Neural progenitor cell (in vitro differentiated cells): Measurements from ENCODE around the gene PRRT1B. TPM values are rescaled to one million over a fixed set of nuclear protein-coding genes. Genes with fewer than 3 reads are reported as not detected.

Source experiments
- DNase-seq: peaks from one replicate; pipeline ENCODE4 v3.0.0-alpha.2; 2016; ENCODE audit warnings: low spot score
- H2AFZ ChIP-seq: fragments of 200-600 bp; sonication (generic); replicated peaks from 2 replicates; pipeline ENCODE4 v1.6.1; 2016; ENCODE audit warnings: antibody characterized with exemption
- H3F3A ChIP-seq: fragments of 200-600 bp; sonication (generic); 2 replicates; pipeline ENCODE4 v1.6.1; 2016; ENCODE audit warnings: antibody characterized with exemption, low read depth
- H3K27ac ChIP-seq: fragments of 200-600 bp; sonication (generic); 2 replicates; pipeline ENCODE4 v1.5.1; 2016; ENCODE audit warnings: mild to moderate bottlenecking
- H3K27me3 ChIP-seq: fragments of 200-600 bp; sonication (generic); 2 replicates; pipeline ENCODE4 v1.6.1; 2016; ENCODE audit warnings: mild to moderate bottlenecking, moderate library complexity
- H3K36me3 ChIP-seq: fragments of 200-600 bp; sonication (generic); 2 replicates; pipeline ENCODE4 v1.5.1; 2016
- H3K4me1 ChIP-seq: fragments of 200-600 bp; sonication (generic); 2 replicates; pipeline ENCODE4 v1.6.1; 2016; ENCODE audit warnings: mixed run types
- H3K4me2 ChIP-seq: fragments of 200-600 bp; sonication (generic); 2 replicates; pipeline ENCODE4 v1.6.1; 2016
- H3K4me3 ChIP-seq: fragments of 200-600 bp; sonication (generic); 2 replicates; pipeline ENCODE4 v1.5.1; 2016
- H3K79me2 ChIP-seq: fragments of 200-600 bp; sonication (generic); 2 replicates; pipeline ENCODE4 v1.6.1; 2016; ENCODE audit warnings: low read depth
- H3K9ac ChIP-seq: fragments of 200-600 bp; sonication (generic); 2 replicates; pipeline ENCODE4 v1.6.1; 2016
- H3K9me3 ChIP-seq: fragments of 200-600 bp; sonication (generic); 2 replicates; pipeline ENCODE4 v1.5.1; 2016; ENCODE audit warnings: low read depth
- H4K20me1 ChIP-seq: fragments of 200-600 bp; sonication (generic); 2 replicates; pipeline ENCODE4 v1.6.1; 2016; ENCODE audit warnings: low read depth
- H3K27ac Mint-ChIP-seq: 3 replicates; pipeline ENCODE4 v1.8.0; 2021; ENCODE audit warnings: mixed read lengths
- H3K27me3 Mint-ChIP-seq: 2 replicates; pipeline ENCODE4 v1.8.0; 2022; ENCODE audit warnings: low read depth, mild to moderate bottlenecking, inconsistent platforms, moderate library complexity, mixed read lengths; ENCODE audit not compliant: insufficient read depth
- H3K36me3 Mint-ChIP-seq: 3 replicates; pipeline ENCODE4 v1.8.0; 2021; ENCODE audit warnings: mixed read lengths
- H3K4me1 Mint-ChIP-seq: 3 replicates; pipeline ENCODE4 v1.8.0; 2021; ENCODE audit warnings: mixed read lengths
- H3K4me3 Mint-ChIP-seq: 3 replicates; pipeline ENCODE4 v1.8.0; 2021; ENCODE audit warnings: mild to moderate bottlenecking, moderate library complexity, mixed read lengths
- H3K9me3 Mint-ChIP-seq: 3 replicates; pipeline ENCODE4 v1.8.0; 2020; ENCODE audit warnings: mixed read lengths
- CTCF ChIP-seq: fragments of 200-600 bp; sonication (generic); IDR thresholded peaks from 2 replicates; pipeline ENCODE4 v1.5.1; 2017; ENCODE audit warnings: antibody characterized with exemption, mild to moderate bottlenecking
- EZH2 ChIP-seq: fragments of 200-600 bp; sonication (generic); IDR thresholded peaks from 2 replicates; pipeline ENCODE4 v1.6.1; 2017; ENCODE audit warnings: antibody characterized with exemption, mild to moderate bottlenecking, moderate library complexity
- EZH2phosphoT487 ChIP-seq: fragments of 200-600 bp; sonication (generic); IDR thresholded peaks from 2 replicates; pipeline ENCODE4 v1.6.1; 2017; ENCODE audit warnings: antibody characterized with exemption
- total RNA-seq: library from RNA; depleted of rRNA; stranded (reverse); fragments of >200 nt; gene quantifications from 2 replicates; pipeline ENCODE4 v1.2.3, GENCODE V29; 2015; ENCODE audit warnings: low replicate concordance

The PRRT1B gene
- total RNA-seq, 1 donor from 2014 or later = not detected

GRCh38 chr9:131499254-131499767 is 46.0 kb upstream of the PRRT1B start:
- peaks cover 7% of the 10 kb centered on the region for H3K36me3 ChIP-seq

DNA sequence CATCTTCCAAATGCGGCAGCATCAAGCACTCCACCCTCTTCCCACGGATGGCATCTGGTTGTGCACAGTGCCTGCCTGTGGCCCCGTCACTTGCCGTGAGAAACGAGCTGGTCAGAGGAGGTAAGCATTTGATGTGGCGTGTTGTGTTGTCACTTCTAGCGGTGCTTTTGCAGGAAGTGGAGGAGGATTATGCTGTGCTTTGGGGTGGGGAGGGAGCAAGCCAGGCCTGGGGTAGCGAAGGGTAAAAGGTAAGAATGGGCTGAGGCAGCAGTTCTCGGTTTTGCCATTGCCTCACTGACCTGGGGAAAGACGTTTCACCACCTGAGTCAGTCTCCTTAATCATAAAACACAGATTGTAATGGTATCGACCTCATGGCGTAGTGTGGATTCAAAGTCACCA is 44.9 kb upstream of the PRRT1B start:
- H3K9ac ChIP-seq = no peak overlapping the region
- Mint-ChIP-seq H3K36me3 (peaks cover 23% of the 10 kb centered on the region), H3K27ac (no peak overlapping the region), H3K9me3 (no peaks in the 10 kb centered on the region), H3K27me3 (peaks cover 25% of the 10 kb centered on the region), H3K4me1 (peaks cover 28% of the 10 kb centered on the region), H3K4me3 (no peak overlapping the region)
- peak overlapping the region; percentile 54 for H3K27ac ChIP-seq
- no peaks in the 10 kb centered on the region for H3K4me1 ChIP-seq
- peaks cover 7% of the 10 kb centered on the region for H3K36me3 ChIP-seq
- H2AFZ ChIP-seq = no peak overlapping the region
- H3K9me3 ChIP-seq = no peaks in the 10 kb centered on the region
- TF ChIP-seq EZH2phosphoT487 (no peak), EZH2 (no peak), CTCF (no peak)
- H3F3A ChIP-seq = peaks cover 72% of the 10 kb centered on the region
- peaks cover 54% of the 10 kb centered on the region for H4K20me1 ChIP-seq
- peaks cover 19% of the 10 kb centered on the region for H3K79me2 ChIP-seq
- H3K27me3 ChIP-seq = no peaks in the 10 kb centered on the region
- no peak for DNase-seq
- H3K4me2 ChIP-seq = no peak overlapping the region
- H3K4me3 ChIP-seq = no peak overlapping the region

More at GRCh38 chr9:131499254-131499767, 46.0 kb upstream of the PRRT1B start:
- peaks cover 22% of the 10 kb centered on the region for H3K36me3 Mint-ChIP-seq
- H3K9ac ChIP-seq = no peak overlapping the region
- H3K27me3 Mint-ChIP-seq = peaks cover 29% of the 10 kb centered on the region
- TF ChIP-seq EZH2phosphoT487 (no peak), EZH2 (no peak), CTCF (no peak)
- peak overlapping the region; percentile 54 for H3K27ac ChIP-seq
- H3K9me3 ChIP-seq = no peaks in the 10 kb centered on the region
- H3K27ac Mint-ChIP-seq = no peak overlapping the region
- DNase-seq = no peak
- no peak overlapping the region for H3K4me3 ChIP-seq
- H3K4me2 ChIP-seq = no peak overlapping the region
- peaks cover 11% of the 10 kb centered on the region for H3K79me2 ChIP-seq
- no peak overlapping the region for H2AFZ ChIP-seq
- no peak overlapping the region for H3K4me3 Mint-ChIP-seq
- H3K4me1 Mint-ChIP-seq = peaks cover 19% of the 10 kb centered on the region
- no peaks in the 10 kb centered on the region for H3K9me3 Mint-ChIP-seq
- H3K4me1 ChIP-seq = no peaks in the 10 kb centered on the region
- H3K27me3 ChIP-seq = no peaks in the 10 kb centered on the region
- peaks cover 70% of the 10 kb centered on the region for H3F3A ChIP-seq
- peaks cover 50% of the 10 kb centered on the region for H4K20me1 ChIP-seq

DNA sequence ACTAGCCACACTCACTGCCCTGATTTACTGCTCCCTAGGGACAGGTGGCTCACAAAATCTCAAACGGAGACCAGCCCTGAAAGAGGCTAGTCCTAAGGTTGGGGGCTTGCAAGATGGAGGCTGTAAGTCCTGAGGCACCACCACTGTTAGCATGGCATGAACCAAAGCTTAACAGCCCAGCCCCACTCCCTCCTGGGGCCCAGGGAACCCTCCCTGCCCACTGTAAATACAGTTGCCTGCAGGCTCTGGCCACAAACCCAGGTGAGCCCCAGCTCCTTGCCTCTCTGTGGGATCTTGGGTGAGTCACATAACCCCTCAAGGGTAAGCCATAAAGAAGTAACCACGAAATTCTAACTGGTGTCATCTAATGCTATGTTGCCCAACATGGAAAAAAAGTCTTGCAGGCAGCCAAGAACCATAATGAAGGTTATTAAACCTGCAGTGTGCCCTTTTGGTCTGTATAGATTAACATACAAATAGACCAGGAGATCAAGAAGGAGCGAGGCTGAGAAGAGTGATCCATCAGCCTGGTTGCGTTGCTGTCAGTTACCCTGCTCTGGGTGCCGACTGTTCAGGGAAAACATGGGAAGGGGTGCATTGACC is 44.3 kb upstream of the PRRT1B start:
- Mint-ChIP-seq H3K4me1 (peaks cover 29% of the 10 kb centered on the region), H3K9me3 (no peaks in the 10 kb centered on the region), H3K27ac (peak overlapping the region; percentile 66), H3K4me3 (peak overlapping the region; percentile 97), H3K27me3 (peaks cover 24% of the 10 kb centered on the region), H3K36me3 (peaks cover 25% of the 10 kb centered on the region)
- no peaks in the 10 kb centered on the region for H3K27me3 ChIP-seq
- H3K27ac ChIP-seq = peak overlapping the region; percentile 54
- TF ChIP-seq CTCF (no peak), EZH2phosphoT487 (no peak), EZH2 (no peak)
- peaks cover 72% of the 10 kb centered on the region for H3F3A ChIP-seq
- H2AFZ ChIP-seq = no peak overlapping the region
- H3K4me2 ChIP-seq = no peak overlapping the region
- H3K9ac ChIP-seq = no peak overlapping the region
- H4K20me1 ChIP-seq = peaks cover 54% of the 10 kb centered on the region
- H3K9me3 ChIP-seq = no peaks in the 10 kb centered on the region
- no peak overlapping the region for H3K4me3 ChIP-seq
- DNase-seq = no peak
- H3K4me1 ChIP-seq = peaks cover 4% of the 10 kb centered on the region
- peaks cover 7% of the 10 kb centered on the region for H3K36me3 ChIP-seq
- peaks cover 22% of the 10 kb centered on the region for H3K79me2 ChIP-seq
